Loucy (cell line): ENCODE measurements around the gene PIAS1.

Experiments used
- EZH2phosphoT487 ChIP-seq: fragments of 200-600 bp; IDR thresholded peaks from 2 replicates; pipeline ENCODE4 v1.6.1; 2018; ENCODE audit warnings: antibody characterized with exemption, mild to moderate bottlenecking, moderate library complexity, borderline replicate concordance
- TF ChIP-seq, protein P1 (sequence below): fragments of 200-600 bp; sonication (generic); conservative IDR thresholded peaks from 2 replicates; pipeline ENCODE4 v1.5.1; 2014; ENCODE audit warnings: mild to moderate bottlenecking, antibody characterized with exemption, low read length

DNA sequence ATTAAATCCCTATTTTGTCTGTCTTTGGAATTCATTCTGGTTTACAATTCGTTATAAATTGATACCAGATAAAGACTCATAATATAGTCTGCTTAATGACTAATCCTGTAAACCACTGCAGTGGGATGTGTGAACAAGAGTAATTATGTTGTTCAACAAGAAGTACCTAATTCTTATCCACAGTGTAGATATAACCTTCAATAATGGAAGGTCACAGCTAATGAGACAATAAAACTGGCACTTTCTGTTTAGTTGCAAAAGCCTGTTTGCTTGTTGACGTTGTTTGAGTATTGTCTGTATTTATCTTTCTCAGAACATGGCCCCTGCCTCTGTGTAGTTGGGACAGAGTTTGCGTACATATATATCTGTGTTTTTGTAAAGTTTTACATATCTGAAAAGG lies 26.7 kb downstream of the PIAS1 start:
- TF ChIP-seq, protein P1, sequence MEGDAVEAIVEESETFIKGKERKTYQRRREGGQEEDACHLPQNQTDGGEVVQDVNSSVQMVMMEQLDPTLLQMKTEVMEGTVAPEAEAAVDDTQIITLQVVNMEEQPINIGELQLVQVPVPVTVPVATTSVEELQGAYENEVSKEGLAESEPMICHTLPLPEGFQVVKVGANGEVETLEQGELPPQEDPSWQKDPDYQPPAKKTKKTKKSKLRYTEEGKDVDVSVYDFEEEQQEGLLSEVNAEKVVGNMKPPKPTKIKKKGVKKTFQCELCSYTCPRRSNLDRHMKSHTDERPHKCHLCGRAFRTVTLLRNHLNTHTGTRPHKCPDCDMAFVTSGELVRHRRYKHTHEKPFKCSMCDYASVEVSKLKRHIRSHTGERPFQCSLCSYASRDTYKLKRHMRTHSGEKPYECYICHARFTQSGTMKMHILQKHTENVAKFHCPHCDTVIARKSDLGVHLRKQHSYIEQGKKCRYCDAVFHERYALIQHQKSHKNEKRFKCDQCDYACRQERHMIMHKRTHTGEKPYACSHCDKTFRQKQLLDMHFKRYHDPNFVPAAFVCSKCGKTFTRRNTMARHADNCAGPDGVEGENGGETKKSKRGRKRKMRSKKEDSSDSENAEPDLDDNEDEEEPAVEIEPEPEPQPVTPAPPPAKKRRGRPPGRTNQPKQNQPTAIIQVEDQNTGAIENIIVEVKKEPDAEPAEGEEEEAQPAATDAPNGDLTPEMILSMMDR, result no peak
- no peak for TF ChIP-seq EZH2phosphoT487
